HUDEP-2 (cell line): ENCODE results near the gene TK1.

ENCODE experiments used
- DNase-seq, 76 experiments: peaks; one replicate each; lab custom pipeline; 2025; ENCODE audit not compliant: unreplicated experiment in 76 of 76; lab: John Stamatoyannopoulos, UW

TK1 gene

DNA sequence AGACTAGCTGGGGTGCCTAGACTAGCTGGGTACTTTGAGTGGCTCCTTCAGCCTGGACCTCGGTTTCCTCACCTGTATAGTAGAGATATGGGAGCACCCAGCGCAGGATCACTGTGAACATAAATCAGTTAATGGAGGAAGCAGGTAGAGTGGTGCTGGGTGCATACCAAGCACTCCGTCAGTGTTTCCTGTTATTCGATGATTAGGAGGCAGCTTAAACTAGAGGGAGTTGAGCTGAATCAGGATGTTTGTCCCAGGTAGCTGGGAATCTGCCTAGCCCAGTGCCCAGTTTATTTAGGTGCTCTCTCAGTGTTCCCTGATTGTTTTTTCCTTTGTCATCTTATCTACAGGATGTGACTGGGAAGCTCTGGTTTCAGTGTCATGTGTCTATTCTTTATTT lies 36.2 kb upstream of the TK1 start:
- no peak for DNase-seq

DNA sequence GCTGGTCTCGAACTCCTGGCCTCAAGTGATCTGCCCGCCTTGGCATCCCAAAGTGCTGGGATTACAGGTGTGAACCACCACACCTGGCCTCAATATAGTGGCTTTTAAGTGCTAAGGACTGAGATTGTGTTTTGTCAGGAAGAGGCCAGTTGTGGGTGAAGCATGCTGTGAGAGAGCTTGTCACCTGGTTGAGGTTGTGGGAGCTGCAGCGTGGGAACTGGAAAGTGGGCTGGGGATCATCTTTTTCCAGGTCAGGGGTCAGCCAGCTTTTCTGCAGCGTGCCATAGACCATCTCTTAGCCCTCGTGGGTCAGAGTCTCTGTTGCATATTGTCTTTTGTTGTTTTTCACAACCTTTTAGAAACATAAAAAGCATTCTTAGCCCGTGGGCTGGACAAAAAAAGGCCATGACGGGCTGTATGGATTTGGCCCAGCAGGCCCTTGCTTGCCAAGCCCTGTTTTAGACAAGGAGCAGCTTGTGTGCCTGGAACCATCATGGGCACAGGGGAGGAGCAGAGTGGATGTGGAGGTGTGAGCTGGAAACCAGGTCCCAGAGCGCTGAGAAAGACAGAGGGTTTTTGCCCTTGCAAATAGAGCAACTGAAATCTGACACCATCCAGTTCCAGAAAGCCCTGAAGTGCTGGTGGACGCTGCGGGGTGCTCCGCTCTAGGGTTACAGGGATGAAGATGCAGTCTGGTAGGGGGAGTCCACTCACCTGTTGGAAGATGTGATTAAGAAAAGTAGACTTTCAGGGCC lies 32.7 kb upstream of the TK1 start:
- no peak for DNase-seq

DNA sequence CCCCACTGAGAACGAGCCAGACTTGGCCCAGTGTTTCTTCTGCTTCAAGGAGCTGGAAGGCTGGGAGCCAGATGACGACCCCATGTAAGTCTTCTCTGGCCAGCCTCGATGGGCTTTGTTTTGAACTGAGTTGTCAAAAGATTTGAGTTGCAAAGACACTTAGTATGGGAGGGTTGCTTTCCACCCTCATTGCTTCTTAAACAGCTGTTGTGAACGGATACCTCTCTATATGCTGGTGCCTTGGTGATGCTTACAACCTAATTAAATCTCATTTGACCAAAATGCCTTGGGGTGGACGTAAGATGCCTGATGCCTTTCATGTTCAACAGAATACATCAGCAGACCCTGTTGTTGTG lies 27.8 kb upstream of the TK1 start:
- DNase-seq = peak in 1 of 76 experiments; percentile 28

- peak in 74 of 76 experiments; percentile 24 to 92 (median 78) for DNase-seq
These were observed 27.3 kb upstream of the TK1 start, which contains the start of gene BIRC5 for GRCh38 chr17:78214016-78214705. Gene BIRC5, plus strand, starts transcription at chr17:78214253. Its CDS starts 64 bp downstream, at chr17:78214317.

GRCh38 chr17:78211032-78211431 lies 24.2 kb upstream of the TK1 start:
- DNase-seq = no peak

DNA sequence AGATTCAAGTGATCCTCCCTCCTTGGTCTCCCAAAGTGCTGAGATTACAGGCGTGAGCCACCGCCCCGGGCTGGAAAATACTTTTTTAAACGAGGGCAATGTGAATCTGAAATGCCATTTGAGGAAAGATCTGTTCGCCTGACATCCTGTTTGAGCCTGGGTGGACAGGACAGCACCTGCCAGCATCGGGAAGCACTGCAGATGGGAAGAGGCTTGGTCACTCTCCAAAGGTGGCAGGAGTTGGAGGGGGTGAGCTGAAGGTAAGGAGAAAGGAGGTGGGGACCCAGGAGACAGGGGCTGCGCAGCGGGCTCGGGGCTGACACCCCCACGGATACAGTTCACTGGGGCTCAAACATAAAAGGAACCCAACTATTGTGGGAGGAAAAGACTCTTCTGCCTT lies 23.3 kb upstream of the TK1 start:
- DNase-seq = no peak

DNA sequence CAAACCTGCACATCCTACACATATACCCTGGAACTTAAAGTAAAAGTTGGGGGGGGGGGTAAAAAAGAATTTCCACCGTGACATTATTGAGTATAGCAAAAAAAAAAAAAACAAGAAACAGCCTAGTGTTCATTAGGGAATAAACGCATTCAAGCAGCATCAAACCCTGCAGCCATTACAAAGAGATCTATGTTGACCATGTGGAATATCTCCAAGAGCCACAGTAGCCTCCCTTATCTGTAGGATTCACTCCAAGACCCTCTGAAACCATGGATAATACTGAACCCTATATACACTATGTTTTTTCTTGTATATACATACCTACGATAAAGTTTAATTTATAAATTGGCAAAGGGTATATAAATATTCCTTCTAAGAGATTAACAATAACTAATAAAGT lies 21.6 kb upstream of the TK1 start:
- DNase-seq = no peak

- no peak for DNase-seq
These were observed 19.4 kb upstream of the TK1 start for GRCh38 chr17:78206298-78206697.

DNA sequence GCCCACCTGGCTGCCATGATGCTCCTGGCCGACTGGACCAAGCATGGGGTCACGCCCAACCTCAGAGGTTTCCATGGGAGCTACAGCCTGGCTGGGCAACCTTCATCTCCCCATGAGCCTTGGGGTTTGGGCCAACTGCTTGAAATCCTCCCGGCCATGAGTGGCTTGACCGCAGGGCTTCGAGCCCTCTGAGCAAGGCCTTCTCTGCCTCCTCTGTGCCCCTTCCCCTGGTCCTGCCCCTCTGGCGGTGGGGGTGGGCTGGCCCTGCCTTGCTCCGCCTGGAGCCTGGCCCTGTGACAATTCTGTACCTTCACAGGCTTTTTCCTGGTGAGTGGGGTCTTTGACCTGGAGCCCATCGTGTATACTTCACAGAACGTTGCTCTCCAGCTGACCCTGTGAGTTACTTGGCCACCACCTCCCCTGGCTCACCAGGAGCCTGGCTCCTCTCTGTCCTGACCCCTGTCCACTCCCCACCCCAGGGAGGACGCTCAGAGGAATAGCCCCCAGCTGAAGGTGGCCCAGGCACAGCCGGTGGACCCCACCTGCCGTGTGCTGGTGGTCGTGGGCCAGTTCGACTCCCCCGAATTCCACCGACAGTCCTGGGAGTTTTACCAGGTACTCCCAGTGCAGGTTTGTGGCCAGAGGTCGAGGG lies 18.4 kb upstream of the TK1 start:
- DNase-seq = no peak

GRCh38 chr17:78204387-78205123 lies 17.7 kb upstream of the TK1 start:
- DNase-seq = no peak

GRCh38 chr17:78202666-78203065 lies 15.8 kb upstream of the TK1 start:
- no peak for DNase-seq

DNA sequence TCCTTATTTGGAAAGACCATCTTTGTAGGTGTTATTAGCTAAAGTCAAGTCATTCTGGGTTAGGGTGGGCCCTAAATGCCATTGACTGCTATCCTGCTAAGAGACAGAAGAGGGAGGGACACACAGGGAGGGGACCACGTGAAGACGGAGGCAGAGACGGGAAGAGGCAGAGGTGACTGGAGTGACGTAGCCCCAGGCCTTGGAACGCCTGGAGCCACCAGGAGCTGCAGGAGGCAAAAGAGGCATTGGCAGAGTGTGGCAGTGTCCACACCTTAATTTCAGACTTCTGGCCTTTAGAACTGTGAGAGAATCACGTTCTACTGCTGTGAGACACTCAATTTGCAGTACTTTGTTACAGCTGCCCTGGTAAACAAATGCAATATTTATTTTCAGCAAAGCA lies 13.6 kb upstream of the TK1 start:
- no peak for DNase-seq

DNA sequence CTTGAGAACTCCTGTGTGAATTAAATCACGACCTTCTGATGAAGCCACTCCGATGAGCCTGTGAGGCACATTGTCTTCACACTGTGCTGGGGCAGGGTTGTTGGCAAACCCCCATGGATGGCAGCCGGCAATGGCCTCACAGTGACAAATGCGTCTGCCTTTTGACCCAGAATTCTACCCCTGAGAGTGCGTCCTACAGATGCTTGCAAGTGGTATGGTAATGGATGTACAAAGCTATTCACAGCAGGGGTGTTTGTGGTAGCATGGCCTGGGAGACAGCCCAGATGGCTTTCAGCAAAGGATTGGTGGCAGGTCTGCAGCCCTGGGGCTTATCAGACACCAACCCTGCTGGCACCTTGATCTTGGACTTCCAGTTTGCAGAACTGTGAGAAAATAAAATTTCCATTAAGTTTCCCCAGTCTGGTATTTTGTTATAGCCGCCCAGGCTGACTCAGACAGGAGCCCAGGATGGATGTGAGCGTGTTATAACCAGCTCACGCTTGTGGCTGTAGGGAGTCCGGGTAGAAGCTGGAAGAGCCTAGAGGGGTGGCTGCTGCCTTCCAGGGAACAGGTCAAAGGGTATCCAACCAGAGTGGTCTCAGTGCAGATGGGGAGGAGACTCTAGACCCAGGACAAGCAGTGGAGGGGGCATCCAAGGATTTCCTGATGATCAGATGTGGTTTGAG lies 10.4 kb upstream of the TK1 start:
- DNase-seq = no peak

GRCh38 chr17:78196716-78197115 lies 9.9 kb upstream of the TK1 start:
- no peak for DNase-seq

DNA sequence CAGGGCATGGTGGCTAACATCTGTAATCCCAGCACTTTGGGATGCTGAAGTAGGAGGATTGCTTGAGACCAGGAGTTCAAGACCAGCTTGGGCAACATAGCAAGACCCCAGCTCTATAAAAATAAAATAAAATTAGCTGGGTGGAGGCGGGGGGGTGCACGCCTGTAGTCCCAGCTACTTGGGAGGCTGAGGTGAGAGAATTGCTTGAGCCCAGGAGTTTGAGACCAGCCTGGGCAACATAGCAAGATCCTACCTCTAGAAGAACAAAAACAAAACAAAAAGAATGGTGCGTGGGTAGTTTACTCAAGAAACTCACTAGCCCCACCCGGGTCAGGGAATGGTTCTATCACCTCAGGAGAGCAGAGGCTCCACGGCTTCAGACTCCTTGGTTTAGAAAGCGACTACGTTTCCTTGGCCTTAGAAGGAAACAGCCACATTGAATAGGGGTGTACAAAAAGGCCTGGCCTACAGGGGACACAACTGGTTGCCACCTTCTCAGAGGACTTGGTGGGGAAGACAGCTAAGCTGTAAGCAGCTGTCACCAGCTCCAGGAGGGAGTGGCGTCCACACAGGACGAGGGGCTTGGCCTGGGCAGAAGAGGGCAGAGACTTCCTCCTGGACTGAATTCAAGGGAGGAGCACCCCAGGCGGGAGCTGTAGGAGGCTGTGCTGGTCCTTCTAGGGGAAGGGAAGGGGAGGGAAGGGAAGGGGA lies 716 bp downstream of the TK1 start:
- DNase-seq = peak in 64 of 76 experiments; percentile 10 to 72 (median 45)

DNA sequence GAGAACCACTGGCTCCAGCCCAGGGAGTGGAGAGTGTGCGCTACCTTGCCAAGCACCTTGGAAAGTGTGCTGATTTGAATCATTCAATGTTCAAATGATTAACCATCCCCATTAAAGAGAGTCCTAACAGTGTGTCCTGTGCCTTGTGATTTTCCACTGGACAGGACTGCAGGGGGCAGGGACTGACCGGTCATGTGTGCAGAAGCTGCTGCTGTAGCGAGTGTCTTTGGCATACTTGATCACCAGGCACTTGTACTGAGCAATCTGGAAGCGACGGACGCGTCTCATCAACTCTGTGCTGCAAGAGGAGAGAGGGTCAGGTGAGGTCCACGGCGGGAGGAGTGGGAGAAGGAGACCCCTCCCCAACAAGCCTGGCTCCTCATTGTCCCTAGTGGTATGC lies 2.0 kb downstream of the TK1 start:
- DNase-seq = no peak

- DNase-seq = no peak
These were observed 2.5 kb downstream of the TK1 start for GRCh38 chr17:78184351-78184750.

GRCh38 chr17:78183916-78184315 lies 2.9 kb downstream of the TK1 start:
- no peak for DNase-seq

GRCh38 chr17:78182504-78182903 lies 4.3 kb downstream of the TK1 start:
- DNase-seq = no peak

- no peak for DNase-seq
These were observed 6.3 kb downstream of the TK1 start for GRCh38 chr17:78180508-78180907.
